HT-29 (cell line): Measurements from ENCODE around the gene LZIC. TPM values are rescaled to one million over a fixed set of nuclear protein-coding genes. Genes with fewer than 3 reads are reported as not detected.

ENCODE experiments used
- DNase-seq: peaks from one replicate; pipeline ENCODE4 v3.0.0-alpha.2; 2015; ENCODE audit warnings: low spot score
- small RNA-seq: library from RNA; depleted of rRNA; stranded (forward); fragments of <200 nt; gene quantifications from one replicate; pipeline ENCODE3, GENCODE V24; 2014
- total RNA-seq: library from RNA; depleted of rRNA; stranded (reverse); fragments of >200 nt; shearing (Covaris generic); gene quantifications from 2 replicates; pipeline ENCODE4 v1.2.3, GENCODE V29; 2014; rRNA removed

The LZIC gene
- total RNA-seq, 1 experiment from 2014 or later = 7.7 TPM

DNA sequence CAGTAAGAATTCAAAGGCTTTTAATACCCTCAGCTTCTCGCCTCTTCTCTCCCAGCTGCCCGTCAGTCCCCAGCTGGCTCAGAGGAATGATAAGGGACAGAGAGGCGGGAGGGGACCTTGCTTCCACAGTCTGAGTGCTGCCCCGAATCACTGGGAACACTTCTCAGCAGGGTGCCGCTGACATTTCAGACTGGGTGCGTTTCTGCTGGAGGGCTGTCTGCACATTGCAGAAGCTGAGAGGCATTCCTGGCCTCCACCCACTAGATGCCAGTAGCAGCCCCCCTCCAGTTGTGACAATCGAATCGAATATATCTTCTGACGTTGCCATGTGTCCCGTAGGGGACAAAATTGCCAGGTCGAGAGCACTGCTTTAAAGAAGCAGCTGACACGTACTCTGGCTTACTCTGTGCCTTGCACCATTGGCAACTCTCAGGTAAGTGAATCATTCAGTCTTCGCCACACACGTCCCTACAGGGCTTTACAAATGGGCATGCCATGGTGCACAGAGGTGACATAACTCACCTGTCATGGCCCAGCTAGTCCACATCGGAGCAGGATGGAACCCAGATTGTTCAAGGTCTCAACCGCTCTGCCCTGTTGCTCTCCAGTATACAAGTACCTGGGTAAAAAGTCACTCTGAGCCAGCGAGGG lies 57.0 kb downstream of the LZIC start:
- DNase-seq = no peak

DNA sequence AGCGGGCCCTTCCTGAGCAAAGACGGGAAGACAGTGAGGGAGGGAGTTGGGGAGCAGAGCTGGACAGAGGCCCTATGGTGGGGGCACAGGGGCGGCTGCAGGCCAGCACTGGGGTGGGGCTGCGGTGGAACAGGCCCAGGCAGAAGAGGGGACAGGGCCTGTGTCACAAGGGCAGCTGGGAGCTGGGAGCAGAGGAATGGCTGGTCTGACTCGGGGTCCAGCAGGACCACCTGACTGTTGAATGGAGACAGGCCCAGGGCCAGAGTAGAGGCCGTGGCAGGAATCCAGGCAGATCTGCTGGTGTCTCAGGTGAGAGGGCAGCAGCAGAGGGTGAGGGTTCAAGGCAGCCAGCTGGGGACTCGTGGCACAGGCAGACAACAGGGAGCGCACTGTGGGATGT lies 58.4 kb downstream of the LZIC start:
- DNase-seq = no peak

DNA sequence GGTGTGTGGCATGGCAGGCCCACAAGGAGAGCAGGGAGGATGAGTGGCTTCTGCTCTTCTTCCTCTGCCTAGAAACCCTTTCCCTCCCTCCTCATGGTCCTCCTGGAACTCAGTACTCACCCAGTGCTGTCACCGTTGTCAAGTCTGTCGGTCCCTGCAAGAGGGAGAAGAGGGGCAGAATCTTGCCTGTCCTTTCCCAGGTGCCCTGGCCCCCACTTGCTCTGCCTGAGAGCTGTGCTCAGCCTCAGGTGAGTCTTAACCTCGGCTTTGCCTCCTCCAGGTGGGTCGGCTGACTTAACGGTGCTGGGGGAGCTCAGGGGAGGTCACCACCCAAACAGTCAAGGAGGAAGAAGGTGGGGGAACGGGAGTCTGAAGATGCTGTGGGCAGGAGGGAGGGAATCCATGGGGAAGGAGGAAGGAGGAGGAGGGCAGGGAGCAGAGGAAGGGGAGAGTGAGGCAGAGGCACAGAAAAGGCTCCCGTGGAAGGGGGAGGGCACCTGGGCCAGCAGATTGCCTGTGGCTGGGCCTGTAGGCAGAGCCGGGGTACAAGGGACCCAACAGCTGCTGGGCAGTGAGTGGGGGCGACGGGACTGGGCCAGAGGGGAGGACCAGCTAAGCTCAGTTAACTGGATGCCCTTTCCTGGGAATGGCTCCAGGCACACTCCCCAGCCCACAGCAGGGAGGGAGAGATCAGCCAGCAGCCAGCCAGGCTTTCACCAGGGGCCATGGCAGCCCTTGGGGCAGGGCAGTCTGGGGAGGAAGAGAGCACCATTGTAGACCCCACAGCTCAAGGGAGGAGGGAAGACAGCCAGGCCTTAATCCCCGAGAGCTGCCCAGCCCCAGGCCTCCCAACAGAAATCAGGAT lies 59.4 kb downstream of the LZIC start:
- DNase-seq = no peak

DNA sequence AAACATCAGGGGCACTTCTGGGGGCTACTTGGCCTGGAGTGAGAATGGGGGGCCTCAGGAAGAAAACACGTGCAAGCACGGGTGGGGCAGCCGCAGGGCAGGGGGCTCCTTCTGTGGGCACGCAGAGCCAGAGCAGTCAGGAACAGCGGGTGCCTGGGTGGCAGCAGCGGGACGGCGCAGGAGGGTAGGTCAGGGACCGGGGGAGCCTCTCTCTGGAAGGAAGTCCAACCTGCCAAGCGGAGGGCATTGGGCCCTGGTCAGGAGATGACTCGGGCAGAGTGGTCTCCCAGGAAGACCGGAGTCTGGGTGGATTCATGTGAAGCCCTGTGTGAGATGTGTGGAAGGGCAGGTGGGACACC lies 60.3 kb downstream of the LZIC start:
- no peak for DNase-seq

DNA sequence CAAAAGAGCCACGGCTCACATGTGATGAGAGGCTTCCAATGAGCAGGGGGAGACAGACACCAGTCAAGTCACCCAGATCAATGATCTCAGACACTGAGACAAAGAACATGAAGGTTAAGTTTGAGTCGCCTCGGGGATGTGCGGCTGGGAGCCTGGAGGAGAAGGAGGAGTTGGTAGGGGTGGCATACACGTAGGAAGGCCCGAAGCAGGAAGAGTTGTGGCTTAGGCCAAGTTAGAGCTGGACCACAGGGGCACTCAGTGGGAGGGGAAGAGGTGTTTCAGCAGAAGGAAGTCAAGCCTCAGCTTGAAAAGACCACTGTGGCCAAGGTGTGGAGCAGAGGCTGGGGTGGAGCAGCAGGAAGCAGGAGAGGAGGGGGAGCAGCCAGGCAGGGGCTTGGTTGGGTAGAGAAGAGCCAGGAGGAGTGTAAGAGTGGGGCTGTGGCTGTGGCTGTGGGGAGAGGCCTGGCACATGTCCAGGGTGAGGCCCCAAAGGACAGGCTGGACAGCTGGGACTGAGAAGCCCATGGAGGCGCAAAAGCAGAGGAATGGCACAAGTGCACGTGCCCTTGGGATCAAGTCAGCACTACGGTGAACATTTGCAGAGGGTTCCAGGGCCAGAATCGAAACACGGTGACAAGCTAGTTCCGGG lies 60.8 kb downstream of the LZIC start:
- no peak for DNase-seq

DNA sequence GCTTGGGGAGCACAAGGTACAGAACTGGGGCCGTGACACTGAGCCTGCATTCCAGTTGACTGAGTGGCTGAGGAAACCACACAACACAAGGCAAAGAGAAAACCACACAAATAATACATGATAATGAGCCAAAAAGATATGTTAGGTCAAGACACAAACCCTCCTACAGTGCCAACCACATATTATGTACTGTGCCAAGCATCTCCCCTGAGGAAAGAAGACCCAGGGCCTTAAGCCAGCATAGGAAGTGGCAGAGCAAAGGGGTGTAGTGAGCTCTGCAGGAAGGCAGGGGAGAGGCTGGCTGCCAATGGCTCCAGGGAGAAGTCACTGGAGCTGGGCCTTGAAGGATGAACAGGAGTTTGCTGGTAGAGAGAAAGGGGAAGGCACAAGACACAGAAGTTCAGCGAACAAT lies 61.3 kb downstream of the LZIC start:
- DNase-seq = no peak

Small RNA genes within 50 kb of the gene (small RNA-seq; reads per million reads assigned to genes)
- not detected for gene MIR5697

Other genes starting within 250 kb of the LZIC start
- 78.4 and 99.0 TPM in 2 replicates for gene CLSTN1, start 119.4 kb downstream of the LZIC start, total RNA-seq
- gene CTNNBIP1, start 33.1 kb downstream of the LZIC start, total RNA-seq = 12.2 and 16.4 TPM in 2 replicates
- 1.6 and 5.2 TPM in 2 replicates for gene NMNAT1, start 84 bp upstream of the LZIC start, total RNA-seq
- gene RBP7, start 53.8 kb upstream of the LZIC start, total RNA-seq = not detected in 2 replicates
- gene UBE4B, start 89.6 kb upstream of the LZIC start, total RNA-seq = 35.4 and 41.1 TPM in 2 replicates